HPDE6-E6E7 (cell line): ENCODE data around the gene GCG.

Experiments
- DNase-seq: peaks from one replicate; pipeline ENCODE4 v3.0.0; 2011; ENCODE audit warnings: missing footprints; ENCODE audit errors: extremely low spot score

GCG gene

GRCh38 chr2:162103443-162104009, 48.5 kb downstream of the GCG start:
- DNase-seq: no peak

- DNase-seq: no peak
Measured at GRCh38 chr2:162100579-162100978, 51.5 kb downstream of the GCG start.

DNA sequence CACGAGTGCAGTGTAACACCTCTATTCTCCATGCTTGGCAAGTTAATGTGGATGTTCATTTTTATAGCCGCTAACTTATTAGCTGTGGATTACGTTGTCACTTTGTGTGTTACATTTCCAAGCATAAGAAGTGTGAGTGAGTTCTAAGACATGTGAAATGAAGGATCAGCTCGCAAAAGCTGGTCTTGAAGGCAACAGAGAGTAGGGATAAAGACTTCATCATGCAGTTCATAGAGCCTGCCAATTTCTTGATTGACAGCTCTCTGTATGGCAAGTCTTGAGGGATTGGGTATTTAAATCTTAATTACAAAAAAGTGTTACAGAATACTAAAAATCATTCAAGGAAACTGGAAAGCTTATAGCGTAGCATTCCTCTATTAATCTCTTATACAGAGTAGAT, 52.2 kb downstream of the GCG start:
- DNase-seq: no peak
